ENCODE results near the gene NPW. TPM values are rescaled to one million over a fixed set of nuclear protein-coding genes. Genes with fewer than 3 reads are reported as not detected.

Gene NPW
- total RNA-seq, 4 donors from 2014 or later = not detected

GRCh38 chr16:2045965-2046892 is 26.6 kb downstream of the NPW start:
- in situ Hi-C loops (cut with MboI; ENCODE audit: low sequenced_read_pairs in 4 of 4) = no loop called here
- Histone ChIP-seq H3K9me3 (no peaks in the 10 kb centered on the region), H3K4me3 (peak overlapping the region in 1 of 4 donors; percentile 87), H3K36me3 (peaks cover 0 to 12% of the 10 kb centered on the region in 2 donors), H3K4me1 (peaks cover 20 to 37% of the 10 kb centered on the region in 2 donors), H3K27ac (peak overlapping the region in 3 of 4 donors; percentile 1 to 88 (median 81)), H3K27me3 (no peaks in the 10 kb centered on the region)
- DNase-seq (no peak), ATAC-seq (no peak)
- TF ChIP-seq POLR2A (IDR thresholded peaks at IDR 0.05) (no peak), CTCF (IDR thresholded peaks at IDR 0.05 in 4 of 5, conservative IDR thresholded peaks at IDR 0.05 in 1 of 5) (no peak)
- intact Hi-C loops (cut with DNase I; ENCODE audit: low total_unique reads) = loop anchor here (5.0 kb wide), 1 partner anchor 976 kb away; the partner anchor contains the start of genes HCFC1R1, THOC6 and TNFRSF12A

GRCh38 chr16:2046893-2047329 is 27.3 kb downstream of the NPW start:
- peak overlapping the region; percentile 70 to 88 (median 78) for H3K27ac ChIP-seq
- H3K4me3 ChIP-seq = peak overlapping the region; percentile 71 to 91 (median 86)
- peaks cover 19 to 30% of the 10 kb centered on the region in 2 donors for H3K4me1 ChIP-seq
- in situ Hi-C loops (cut with MboI; ENCODE audit: low sequenced_read_pairs in 4 of 4) = no loop called here
- H3K36me3 ChIP-seq = peaks cover 0 to 18% of the 10 kb centered on the region in 2 donors
- no peaks in the 10 kb centered on the region for H3K9me3 ChIP-seq
- DNase-seq = no peak
- no peak for ATAC-seq
- no peaks in the 10 kb centered on the region for H3K27me3 ChIP-seq
- intact Hi-C loops (cut with DNase I; ENCODE audit: low total_unique reads) = loop anchor here (1.0 to 5.0 kb wide), 2 partner anchors 24 to 975 kb away; partner anchors contain the start of genes HCFC1R1, THOC6 and TNFRSF12A
- no peak for TF ChIP-seq POLR2A (IDR thresholded peaks at IDR 0.05)
- TF ChIP-seq CTCF (IDR thresholded peaks at IDR 0.05 in 4 of 5, conservative IDR thresholded peaks at IDR 0.05 in 1 of 5) = no peak

GRCh38 chr16:2047330-2048115 is 27.9 kb downstream of the NPW start, which contains the start of the genes NTHL1 and TSC2:
Gene NTHL1 (minus strand): TSS chr16:2047834. CDS start chr16:2047823, 11 bp downstream.
Gene TSC2 (plus strand): TSS chr16:2047985. CDS start chr16:2048616, 631 bp downstream.
- Histone ChIP-seq H3K36me3 (peaks cover 0 to 20% of the 10 kb centered on the region in 2 donors), H3K9me3 (no peaks in the 10 kb centered on the region), H3K27ac (peak within 1 kb of the TSS; percentile 70 to 88 (median 78)), H3K4me1 (peaks cover 19 to 30% of the 10 kb centered on the region in 2 donors), H3K27me3 (no peaks in the 10 kb centered on the region), H3K4me3 (peak within 1 kb of the TSS; percentile 71 to 91 (median 86))
- TF ChIP-seq POLR2A (IDR thresholded peaks at IDR 0.05) = peak in 1 of 2 donors; percentile 45
- peak in 4 of 5 experiments; percentile 39 to 70 (median 49) for TF ChIP-seq CTCF (IDR thresholded peaks at IDR 0.05 in 4 of 5, conservative IDR thresholded peaks at IDR 0.05 in 1 of 5)
- in situ Hi-C loops (cut with MboI; ENCODE audit: low sequenced_read_pairs in 4 of 4) (no loop called here), intact Hi-C loops (cut with DNase I; ENCODE audit: low total_unique reads) (loop anchor here (1.0 to 5.0 kb wide), 2 partner anchors 24 to 975 kb away; partner anchors contain the start of genes HCFC1R1, THOC6 and TNFRSF12A)
- DNase-seq (peak; percentile 93 to 94), ATAC-seq (peak; percentile 98 to 99)

- ATAC-seq (peak; percentile 28 to 29), DNase-seq (no peak)
- Histone ChIP-seq H3K36me3 (peaks cover 0 to 26% of the 10 kb centered on the region in 2 donors), H3K27me3 (no peaks in the 10 kb centered on the region), H3K4me3 (peak overlapping the region; percentile 71 to 91 (median 86)), H3K9me3 (no peaks in the 10 kb centered on the region), H3K4me1 (peaks cover 19 to 30% of the 10 kb centered on the region in 2 donors), H3K27ac (peak overlapping the region; percentile 70 to 88 (median 78))
- TF ChIP-seq POLR2A (IDR thresholded peaks at IDR 0.05) (no peak), CTCF (IDR thresholded peaks at IDR 0.05 in 4 of 5, conservative IDR thresholded peaks at IDR 0.05 in 1 of 5) (no peak)
- intact Hi-C loops (cut with DNase I; ENCODE audit: low total_unique reads) = loop anchor here (5.0 kb wide), 1 partner anchor 974 kb away; the partner anchor contains the start of genes HCFC1R1, THOC6 and TNFRSF12A
- in situ Hi-C loops (cut with MboI; ENCODE audit: low sequenced_read_pairs in 4 of 4) = no loop called here
Measured at GRCh38 chr16:2048116-2048543, 28.5 kb downstream of the NPW start.

Data from gastrocnemius medialis (tissue), 4 donors.